ACHN (cell line): ENCODE measurements around the gene PIK3C2G.

Experiments used
- DNase-seq: peaks from one replicate; pipeline ENCODE4 v3.0.0-alpha.2; 2015
- in situ Hi-C: cut with HindIII; loops from 2 replicates; pipeline ENCODE4 v1.10.0; 2017; ENCODE audit warnings: low sequenced_read_pairs, low pct_ligation_motif_present, low pct_unique_long_range_greater_than_20kb

Gene PIK3C2G

DNA sequence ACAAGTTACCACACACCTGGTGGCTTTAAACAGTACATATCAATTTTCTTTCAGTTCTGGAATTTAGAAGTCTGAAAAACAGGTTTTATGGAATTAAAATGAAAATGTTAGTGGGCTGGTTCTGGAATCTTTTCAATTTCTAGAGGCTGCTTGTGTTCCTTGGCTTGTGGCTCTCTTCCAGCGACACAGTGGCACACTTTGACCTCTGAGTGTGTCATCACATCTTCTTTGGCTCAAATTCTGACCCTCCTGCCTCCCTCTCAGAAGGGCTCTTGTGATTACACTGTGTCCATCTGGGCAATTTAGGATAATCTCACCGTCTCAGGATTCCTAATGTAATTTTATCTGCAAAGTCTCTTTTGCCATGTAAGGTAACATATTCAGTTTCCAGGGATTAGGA, 306.5 kb downstream of the PIK3C2G start:
- in situ Hi-C loops: no loop called here
- no peak for DNase-seq

- in situ Hi-C loops: no loop called here
Observed at GRCh38 chr12:18570543-18570942, 309.2 kb downstream of the PIK3C2G start.

GRCh38 chr12:18576104-18576626, 314.8 kb downstream of the PIK3C2G start:
- DNase-seq: no peak

More at GRCh38 chr12:18570543-18570942, 309.2 kb downstream of the PIK3C2G start:
- DNase-seq: no peak

GRCh38 chr12:18576648-18577047, 315.3 kb downstream of the PIK3C2G start:
- in situ Hi-C loops: no loop called here

More at GRCh38 chr12:18576104-18576626, 314.8 kb downstream of the PIK3C2G start:
- in situ Hi-C loops: no loop called here

GRCh38 chr12:18578191-18578590, 316.9 kb downstream of the PIK3C2G start:
- no peak for DNase-seq
- in situ Hi-C loops: no loop called here

More at GRCh38 chr12:18576648-18577047, 315.3 kb downstream of the PIK3C2G start:
- DNase-seq: no peak

- no peak for DNase-seq
Observed at GRCh38 chr12:18580291-18580690, 319.0 kb downstream of the PIK3C2G start.

GRCh38 chr12:18580706-18581105, 319.4 kb downstream of the PIK3C2G start:
- no peak for DNase-seq
- in situ Hi-C loops: no loop called here

More at GRCh38 chr12:18580291-18580690, 319.0 kb downstream of the PIK3C2G start:
- in situ Hi-C loops: no loop called here

DNA sequence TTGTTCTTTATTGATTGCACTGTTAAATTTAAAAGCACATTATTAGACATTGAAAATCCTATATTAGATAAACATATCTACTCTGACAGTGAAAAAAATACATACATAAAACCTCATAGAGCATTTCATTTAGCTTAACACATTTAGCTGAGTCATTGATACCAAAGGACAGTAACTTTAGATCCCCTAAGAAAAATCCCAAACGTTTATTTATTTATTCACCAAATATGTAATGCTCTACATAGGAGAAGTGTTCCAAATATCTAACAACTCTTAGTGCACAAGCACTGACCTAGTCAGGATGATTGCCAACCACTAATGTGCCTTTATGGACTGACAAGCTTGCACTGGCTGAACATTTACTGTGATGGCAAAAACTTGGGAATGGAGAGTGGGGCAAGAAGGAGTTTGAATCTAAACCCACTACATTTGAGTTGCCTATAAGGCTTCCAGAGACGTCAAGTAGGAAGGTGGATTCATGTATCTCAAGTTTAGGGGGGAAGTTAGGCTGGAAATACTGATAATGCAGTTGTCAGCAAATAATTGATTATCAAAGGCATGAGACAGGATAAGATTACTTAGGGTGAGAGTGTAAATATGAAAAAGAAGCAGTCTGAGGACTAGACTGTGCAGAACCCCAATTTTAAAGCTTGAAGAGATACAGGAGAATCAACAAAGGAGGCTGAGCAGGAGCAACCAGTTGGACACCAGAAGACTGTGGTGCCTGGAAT, 320.1 kb downstream of the PIK3C2G start:
- DNase-seq: no peak
- in situ Hi-C loops: no loop called here

GRCh38 chr12:18583655-18584054, 322.3 kb downstream of the PIK3C2G start:
- in situ Hi-C loops: no loop called here
- DNase-seq: no peak

DNA sequence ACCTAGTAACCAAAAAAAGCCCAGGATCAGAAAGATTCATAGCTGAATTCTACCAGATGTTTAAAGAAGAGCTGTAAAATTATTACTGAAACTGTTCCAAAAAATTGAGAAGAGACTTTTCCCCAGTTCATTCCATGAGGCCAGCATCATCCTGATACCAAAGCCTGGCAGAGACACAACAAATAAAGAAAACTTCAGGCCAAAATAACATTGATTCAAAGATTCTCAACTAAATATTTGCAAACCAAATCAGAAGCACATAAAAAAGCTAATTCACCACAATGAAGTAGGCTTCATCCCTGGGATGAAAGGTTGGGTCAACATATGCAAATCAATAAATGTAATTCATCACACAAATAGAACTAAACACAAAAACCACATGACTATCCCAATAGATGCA, 325.3 kb downstream of the PIK3C2G start:
- in situ Hi-C loops: no loop called here
- no peak for DNase-seq

- in situ Hi-C loops: no loop called here
Observed at GRCh38 chr12:18589316-18589715, 328.0 kb downstream of the PIK3C2G start.

GRCh38 chr12:18591473-18591872, 330.2 kb downstream of the PIK3C2G start:
- no peak for DNase-seq
- in situ Hi-C loops: no loop called here

More at GRCh38 chr12:18589316-18589715, 328.0 kb downstream of the PIK3C2G start:
- peak; percentile 33 for DNase-seq

GRCh38 chr12:18595412-18595811, 334.1 kb downstream of the PIK3C2G start:
- in situ Hi-C loops: no loop called here
- peak; percentile 66 for DNase-seq

DNA sequence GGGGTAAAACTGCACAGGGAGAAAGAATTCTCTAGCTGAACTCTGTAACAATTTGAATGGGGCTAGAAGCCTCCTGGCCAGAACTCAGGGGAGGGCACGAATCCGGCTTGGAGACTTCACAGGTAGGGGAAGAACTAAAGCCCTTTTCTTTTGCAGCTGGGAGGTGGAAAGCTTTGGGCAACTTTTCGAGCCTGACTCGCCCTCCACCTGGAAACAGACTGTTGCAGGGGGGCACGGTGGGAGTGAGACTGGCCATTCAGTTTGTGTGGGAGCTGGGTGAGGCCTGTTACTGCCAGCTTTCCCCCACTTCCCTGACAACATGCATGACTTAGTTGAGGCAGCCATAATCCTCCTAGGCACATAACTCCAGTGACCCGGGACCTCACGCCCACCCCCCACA, 340.6 kb downstream of the PIK3C2G start:
- DNase-seq: no peak
- in situ Hi-C loops: no loop called here

- in situ Hi-C loops: no loop called here
- DNase-seq: no peak
Observed at GRCh38 chr12:18612971-18613370, 351.7 kb downstream of the PIK3C2G start.

DNA sequence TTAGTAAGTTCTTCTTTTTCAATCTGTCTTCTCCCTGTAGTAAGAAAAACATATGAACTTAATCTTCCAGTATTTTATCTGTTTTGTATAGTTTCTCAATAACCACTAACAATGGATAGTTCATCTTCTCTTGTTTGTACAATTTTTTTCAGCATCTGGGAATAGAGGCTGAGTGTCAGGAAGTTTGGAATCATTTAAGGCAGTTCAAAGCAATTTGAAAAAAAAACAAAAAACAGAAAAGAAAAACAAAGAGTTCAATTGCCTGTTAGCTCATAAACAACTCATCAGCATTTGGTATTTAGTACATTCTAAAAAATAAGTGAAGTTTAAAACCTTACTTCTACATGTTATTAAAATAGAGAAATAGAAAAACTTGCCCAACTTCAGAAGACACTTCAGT, 359.7 kb downstream of the PIK3C2G start:
- no peak for DNase-seq
- in situ Hi-C loops: no loop called here

DNA sequence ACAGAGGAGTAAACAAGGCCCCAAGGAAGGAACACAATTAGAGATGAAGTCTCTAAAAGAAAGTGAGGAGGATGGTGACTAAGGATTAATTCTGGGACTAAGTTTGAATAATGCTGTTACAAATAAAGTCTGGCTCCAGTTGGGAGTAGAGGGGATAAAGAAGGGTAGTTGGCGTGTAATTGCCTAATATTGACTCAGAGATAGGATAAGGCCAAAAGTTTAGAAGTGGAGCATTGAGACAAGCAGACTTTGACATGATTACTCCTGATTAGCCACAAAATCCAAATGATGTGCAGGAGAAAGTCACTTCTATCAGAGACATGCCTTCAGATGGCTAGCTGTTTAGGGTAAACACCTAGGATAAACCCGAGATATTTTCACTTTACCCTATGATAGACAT, 368.1 kb downstream of the PIK3C2G start:
- DNase-seq: no peak
- in situ Hi-C loops: no loop called here

GRCh38 chr12:18629916-18630315, 368.6 kb downstream of the PIK3C2G start:
- DNase-seq: no peak
- in situ Hi-C loops: no loop called here

DNA sequence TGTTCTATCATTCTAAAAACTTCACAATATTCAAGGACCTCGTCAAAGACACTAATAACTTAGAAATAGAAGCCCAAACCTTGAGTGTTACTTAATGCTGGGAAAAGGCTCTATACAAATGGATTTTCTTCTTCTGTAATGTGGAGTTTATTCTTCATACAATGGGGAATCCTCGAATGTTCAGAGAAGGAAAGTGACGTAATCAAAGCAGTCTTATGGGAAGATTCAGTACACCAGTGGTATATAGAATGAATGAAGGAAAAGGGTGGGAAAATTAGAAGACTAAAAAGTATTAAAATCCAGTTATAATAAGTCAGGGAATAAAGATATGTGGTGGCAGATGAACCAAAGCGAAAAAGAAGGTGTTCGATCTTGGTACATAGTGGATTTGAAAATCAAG, 370.0 kb downstream of the PIK3C2G start:
- in situ Hi-C loops: no loop called here
- DNase-seq: no peak

GRCh38 chr12:18632848-18633247, 371.5 kb downstream of the PIK3C2G start:
- no peak for DNase-seq
- in situ Hi-C loops: no loop called here
